Right lobe of liver (tissue), 6 donors: ENCODE results near the gene NDUFS6. TPM values are rescaled to one million over a fixed set of nuclear protein-coding genes. Genes with fewer than 3 reads are reported as not detected.

Experiments
- ATAC-seq, 4 donors: fragments of 200-7000 bp; cut with Tn5 transposase; one replicate each; pipeline ENCODE4 v1.9.1; 2020; ENCODE audit warnings: mild to moderate bottlenecking in 4 of 4, moderate library complexity in 4 of 4
- DNase-seq, 3 donors: peaks; one replicate each; pipeline ENCODE4 v3.0.0-alpha.2; 2020
- H3K27ac ChIP-seq, 3 donors: fragments of 200-600 bp; one replicate each; pipeline ENCODE4 v1.8.0; 2022
- H3K27me3 ChIP-seq, 2 donors: fragments of 200-600 bp; one replicate each; pipeline ENCODE4 v1.8.0; 2022
- H3K36me3 ChIP-seq, 4 donors: fragments of 200-600 bp; sonication (generic) in 1 of 4; one replicate each; pipeline versions ENCODE4 v1.5.1 to v1.8.0; 2017 to 2022; ENCODE audit warnings: control low read depth in 1 of 4
- H3K4me1 ChIP-seq, 4 donors: fragments of 200-600 bp; sonication (generic) in 1 of 4; one replicate each; pipeline versions ENCODE4 v1.5.1 to v1.8.0; 2017 to 2022; ENCODE audit warnings: control low read depth in 1 of 4
- H3K4me3 ChIP-seq, 3 donors: fragments of 200-600 bp; one replicate each; pipeline ENCODE4 v1.8.0; 2022
- H3K9me3 ChIP-seq, 4 donors: fragments of 200-600 bp; sonication (generic) in 1 of 4; one replicate each; pipeline versions ENCODE4 v1.5.1 to v1.8.0; 2017 to 2022; ENCODE audit warnings: control low read depth in 1 of 4
- POLR2A ChIP-seq: fragments of 450-650 bp; IDR thresholded peaks from one replicate; pipeline ENCODE4 v1.6.1; 2017; ENCODE audit warnings: antibody characterized with exemption, mild to moderate bottlenecking
- WGBS: methylation state at CpG from one replicate; pipeline ENCODE4 v1.1.6; 2018; ENCODE audit warnings: low coverage, low lambda C conversion rate; ENCODE audit not compliant: insufficient coverage; ENCODE audit errors: missing lambda C conversion rate; 5-methylcytosine and 5-hydroxymethylcytosine counted together
- intact Hi-C, 2 donors: fragments of 100-400 bp; cut with DNase I; formaldehyde crosslinking; loops; one replicate each; pipeline versions ENCODE4 v1.11.2 to v1.14.1; 2022
- total RNA-seq, 6 experiments: library from RNA; depleted of rRNA in 2 of 6; stranded (reverse); fragments of >200 nt in 2 of 6; fragmentation: NEBNext Ultra II Directional in 3 of 6; extraction: Animal tissue kit (Norgen Biotek cat#: 25700) in 3 of 6; gene quantifications; one replicate each; pipeline versions ENCODE4 v1.1.0 to v1.2.4, GENCODE V29; 2016 to 2023
- TF ChIP-seq, protein P1 (sequence below), 4 donors: fragments of 200-600 bp in 3 of 4; fragments of 450-650 bp in 1 of 4; IDR thresholded peaks; one replicate each; pipeline versions ENCODE4 v1.5.1 to v1.8.0; 2016 to 2022; ENCODE audit warnings: antibody characterized with exemption in 4 of 4, mild to moderate bottlenecking in 2 of 4
- donor health status: DM: no; HTN: yes; CAD: no.
- donor health status: DM: no; HTN: no; CAD: no.
- donor health status: DM: no; HTN: no; CAD: no.
- donor health status: DM: no; HTN: yes; CAD: no.
- donor health status: DM: no; HTN: yes; CAD: no.

NDUFS6 gene
- total RNA-seq, 6 experiments from 2014 or later: 16.5 to 57.5 (median 23.7) TPM

DNA sequence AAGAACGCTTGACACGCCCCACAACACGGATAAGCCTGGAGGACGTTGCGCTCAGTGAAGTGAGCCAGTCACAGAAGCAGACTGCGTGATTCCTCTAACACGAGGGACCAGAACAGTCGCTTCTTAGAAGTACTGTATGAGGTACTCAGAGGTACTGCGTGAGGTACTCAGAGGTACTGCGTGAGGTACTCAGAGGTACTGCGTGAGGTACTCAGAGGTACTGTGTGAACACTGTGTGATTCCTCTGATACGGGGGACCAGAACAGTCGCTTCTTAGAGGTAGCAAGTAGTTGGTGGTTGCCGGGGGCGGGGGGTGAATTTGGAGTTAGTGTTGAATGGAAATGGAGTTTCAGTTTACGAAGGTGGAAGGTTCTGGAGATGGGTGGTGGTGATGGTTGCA is 5.8 kb downstream of the NDUFS6 start:
- 86% methylated on average over 16 of the region's 16 CpGs for WGBS
- Histone ChIP-seq H3K9me3 (no peaks in the 10 kb centered on the region), H3K27me3 (no peaks in the 10 kb centered on the region), H3K4me3 (no peak overlapping the region), H3K36me3 (peaks cover 0 to 82% (median 36%) of the 10 kb centered on the region in 4 donors), H3K27ac (no peak overlapping the region), H3K4me1 (peaks cover 0 to 5% (median 2%) of the 10 kb centered on the region in 4 donors)
- ATAC-seq (no peak), DNase-seq (no peak)
- TF ChIP-seq, protein P1, sequence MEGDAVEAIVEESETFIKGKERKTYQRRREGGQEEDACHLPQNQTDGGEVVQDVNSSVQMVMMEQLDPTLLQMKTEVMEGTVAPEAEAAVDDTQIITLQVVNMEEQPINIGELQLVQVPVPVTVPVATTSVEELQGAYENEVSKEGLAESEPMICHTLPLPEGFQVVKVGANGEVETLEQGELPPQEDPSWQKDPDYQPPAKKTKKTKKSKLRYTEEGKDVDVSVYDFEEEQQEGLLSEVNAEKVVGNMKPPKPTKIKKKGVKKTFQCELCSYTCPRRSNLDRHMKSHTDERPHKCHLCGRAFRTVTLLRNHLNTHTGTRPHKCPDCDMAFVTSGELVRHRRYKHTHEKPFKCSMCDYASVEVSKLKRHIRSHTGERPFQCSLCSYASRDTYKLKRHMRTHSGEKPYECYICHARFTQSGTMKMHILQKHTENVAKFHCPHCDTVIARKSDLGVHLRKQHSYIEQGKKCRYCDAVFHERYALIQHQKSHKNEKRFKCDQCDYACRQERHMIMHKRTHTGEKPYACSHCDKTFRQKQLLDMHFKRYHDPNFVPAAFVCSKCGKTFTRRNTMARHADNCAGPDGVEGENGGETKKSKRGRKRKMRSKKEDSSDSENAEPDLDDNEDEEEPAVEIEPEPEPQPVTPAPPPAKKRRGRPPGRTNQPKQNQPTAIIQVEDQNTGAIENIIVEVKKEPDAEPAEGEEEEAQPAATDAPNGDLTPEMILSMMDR (IDR thresholded peaks at IDR 0.05): no peak
- TF ChIP-seq POLR2A: no peak
- intact Hi-C loops: no loop called here

DNA sequence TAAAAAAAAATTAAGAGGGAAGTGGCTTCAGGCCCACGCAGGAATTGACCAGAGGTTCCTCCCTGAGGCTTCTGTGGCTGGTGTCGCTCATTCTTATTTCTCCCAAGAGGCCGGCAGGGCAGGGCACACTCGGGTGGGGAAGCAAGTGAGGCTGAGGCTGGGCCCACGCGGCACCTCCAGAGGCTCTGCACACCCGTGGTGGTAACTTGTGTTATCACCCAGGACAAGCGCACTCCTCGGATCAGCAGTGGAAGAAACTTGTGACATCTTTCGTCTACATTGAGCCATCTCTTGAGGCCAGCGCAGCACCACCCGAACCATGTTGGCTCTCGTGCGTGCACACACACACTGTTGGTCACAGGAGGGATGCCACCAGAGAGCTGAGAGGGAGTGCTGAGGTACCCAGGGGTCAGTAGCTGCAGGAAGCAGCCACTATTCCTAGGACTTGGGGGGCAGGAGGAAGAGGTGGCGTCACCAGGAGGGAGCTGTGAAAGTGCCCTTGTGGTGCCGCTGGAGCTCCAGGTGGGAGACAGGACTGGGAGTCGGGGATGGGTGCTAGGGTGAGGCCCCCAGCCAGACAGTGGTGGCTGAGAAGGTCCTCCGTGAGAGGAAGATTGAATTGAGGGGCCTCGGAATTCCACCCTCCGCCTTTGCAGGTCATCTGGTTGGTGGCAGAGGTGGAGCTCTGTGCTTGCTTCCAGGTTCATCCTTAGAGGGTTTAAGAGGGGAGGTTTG is 6.4 kb downstream of the NDUFS6 start:
- WGBS: 96% methylated on average over 5 of the region's 20 CpGs
- Histone ChIP-seq H3K27me3 (no peaks in the 10 kb centered on the region), H3K9me3 (no peaks in the 10 kb centered on the region), H3K36me3 (peaks cover 0 to 81% (median 36%) of the 10 kb centered on the region in 4 donors), H3K4me3 (no peak overlapping the region), H3K27ac (no peak overlapping the region), H3K4me1 (no peaks in the 10 kb centered on the region)
- ATAC-seq (no peak), DNase-seq (no peak)
- TF ChIP-seq, protein P1 (IDR thresholded peaks at IDR 0.05): no peak
- TF ChIP-seq POLR2A: no peak
- intact Hi-C loops: no loop called here

DNA sequence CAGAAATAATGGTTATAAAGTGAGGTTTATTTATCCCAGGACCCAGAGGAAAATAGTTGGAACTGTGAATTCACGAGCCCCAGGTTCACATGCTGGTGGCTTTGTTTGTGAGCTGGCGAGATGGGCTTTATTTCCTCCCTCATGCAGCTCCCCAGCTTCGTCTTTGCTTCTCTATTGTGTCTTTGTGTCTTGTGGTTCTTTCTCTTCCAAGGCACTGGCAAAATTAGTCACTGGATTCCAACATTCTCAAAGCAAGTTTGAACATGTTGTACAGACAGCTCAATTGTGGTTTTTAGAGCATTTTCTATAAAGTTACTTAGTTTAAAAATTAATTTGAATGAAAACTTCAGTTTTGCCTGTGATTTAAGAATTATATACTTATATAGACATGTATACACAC is 7.2 kb downstream of the NDUFS6 start:
- ATAC-seq (no peak), DNase-seq (no peak)
- no peaks in the 10 kb centered on the region for H3K9me3 ChIP-seq
- H3K27me3 ChIP-seq: no peaks in the 10 kb centered on the region
- H3K4me1 ChIP-seq: no peaks in the 10 kb centered on the region
- H3K27ac ChIP-seq: no peak overlapping the region
- no peak overlapping the region for H3K4me3 ChIP-seq
- H3K36me3 ChIP-seq: peaks cover 0 to 75% (median 32%) of the 10 kb centered on the region in 4 donors
- intact Hi-C loops: no loop called here
- TF ChIP-seq, protein P1 (IDR thresholded peaks at IDR 0.05): no peak
- TF ChIP-seq POLR2A: no peak
- WGBS: 64% methylated on average over 3 of the region's 3 CpGs

DNA sequence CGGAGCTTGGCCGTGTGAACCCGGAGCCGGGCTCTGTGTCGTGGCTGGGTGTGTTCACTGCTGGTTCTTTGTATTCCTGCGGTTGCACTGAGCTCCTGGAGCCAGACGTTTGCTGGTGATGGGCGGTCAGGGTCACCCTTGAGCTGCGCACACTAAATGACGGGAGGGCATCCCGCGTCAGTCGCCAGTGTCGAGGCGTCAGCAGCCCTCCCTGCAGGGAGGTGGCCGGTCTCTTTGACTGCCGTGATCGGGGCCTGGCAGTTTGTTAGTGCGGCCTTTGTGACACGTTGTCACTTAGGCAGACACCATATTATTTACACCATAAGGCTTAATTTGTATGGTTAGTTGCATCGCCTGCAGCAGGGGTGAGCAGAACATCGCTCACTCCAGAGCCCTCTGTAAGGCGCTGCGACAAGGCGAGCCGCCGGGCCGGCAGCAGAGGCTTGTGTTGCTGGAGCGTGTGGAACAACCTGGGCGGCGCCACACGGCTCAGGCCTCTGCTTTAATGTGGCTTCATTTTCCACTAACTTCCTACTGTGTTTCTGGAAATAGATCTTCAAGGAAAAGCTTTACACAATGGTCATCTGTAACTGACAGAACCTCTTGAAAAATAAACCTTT is 8.3 kb downstream of the NDUFS6 start:
- H3K4me1 ChIP-seq: no peaks in the 10 kb centered on the region
- no peak overlapping the region for H3K4me3 ChIP-seq
- 91% methylated on average over 15 of the region's 32 CpGs for WGBS
- H3K9me3 ChIP-seq: no peaks in the 10 kb centered on the region
- intact Hi-C loops: no loop called here
- ATAC-seq (no peak), DNase-seq (no peak)
- peaks cover under 1 to 75% (median 33%) of the 10 kb centered on the region in 4 donors for H3K36me3 ChIP-seq
- H3K27ac ChIP-seq: no peak overlapping the region
- TF ChIP-seq, protein P1 (IDR thresholded peaks at IDR 0.05): no peak
- no peak for TF ChIP-seq POLR2A
- no peaks in the 10 kb centered on the region for H3K27me3 ChIP-seq
